Hematopoietic multipotent progenitor cell treated with erythropoietin and hydrocortisone succinate and interleukin-3 and kit ligand, for 6 days (in vitro differentiated cells): Measurements from ENCODE around the gene TIGD2.
"Not testable (repeated sequence)": the region's sequence is repeated elsewhere in the genome, so short reads cannot be mapped to it uniquely, and the experiment has no call there.

Experiments used
- DNase-seq: peaks from one replicate; pipeline ENCODE4 v3.0.0-alpha.2; 2015

The TIGD2 gene

GRCh38 chr4:89121387-89122068 is 10.2 kb downstream of the TIGD2 start:
- no peak for DNase-seq

GRCh38 chr4:89123451-89123851 is 12.1 kb downstream of the TIGD2 start:
- no peak for DNase-seq

- DNase-seq = no peak
Measured at GRCh38 chr4:89125901-89126782, 14.8 kb downstream of the TIGD2 start.

GRCh38 chr4:89129080-89129640 is 17.8 kb downstream of the TIGD2 start:
- DNase-seq = no peak

- no peak for DNase-seq
Measured at GRCh38 chr4:89134775-89135319, 23.5 kb downstream of the TIGD2 start.

GRCh38 chr4:89136525-89136924 is 25.2 kb downstream of the TIGD2 start:
- peak; percentile 23 for DNase-seq

GRCh38 chr4:89137231-89137630 is 25.9 kb downstream of the TIGD2 start:
- no peak for DNase-seq

- no peak for DNase-seq
Measured at GRCh38 chr4:89137695-89138094, 26.4 kb downstream of the TIGD2 start.

GRCh38 chr4:89140168-89140759 is 28.9 kb downstream of the TIGD2 start:
- DNase-seq = no peak

- DNase-seq = no peak
Measured at GRCh38 chr4:89142691-89143669, 31.6 kb downstream of the TIGD2 start.

GRCh38 chr4:89144652-89145051 is 33.3 kb downstream of the TIGD2 start:
- not testable (repeated sequence) for DNase-seq

GRCh38 chr4:89146196-89146595 is 34.9 kb downstream of the TIGD2 start:
- no peak for DNase-seq

GRCh38 chr4:89152972-89153371 is 41.6 kb downstream of the TIGD2 start:
- no peak for DNase-seq

- no peak for DNase-seq
Measured at GRCh38 chr4:89156174-89156914, 45.0 kb downstream of the TIGD2 start.

GRCh38 chr4:89157488-89158024 is 46.2 kb downstream of the TIGD2 start:
- no peak for DNase-seq

- peak; percentile 77 for DNase-seq
Measured at GRCh38 chr4:89158884-89159503, 47.7 kb downstream of the TIGD2 start.

GRCh38 chr4:89160806-89161205 is 49.5 kb downstream of the TIGD2 start:
- DNase-seq = no peak

GRCh38 chr4:89161841-89162240 is 50.5 kb downstream of the TIGD2 start:
- DNase-seq = no peak

- no peak for DNase-seq
Measured at GRCh38 chr4:89162496-89162895, 51.2 kb downstream of the TIGD2 start.

GRCh38 chr4:89162987-89163386 is 51.7 kb downstream of the TIGD2 start:
- no peak for DNase-seq
